Urinary bladder (tissue), 2 donors: ENCODE data around the gene NFIL3. TPM values are rescaled to one million over a fixed set of nuclear protein-coding genes. Genes with fewer than 3 reads are reported as not detected.

Experiments used
- polyA plus RNA-seq: library from polyadenylated mRNA; stranded (reverse); fragments of 200-250 nt; gene quantifications from one replicate; pipeline ENCODE4 v1.2.3, GENCODE V29; 2013
- total RNA-seq: library from RNA; depleted of rRNA; stranded (reverse); fragments of >200 nt; gene quantifications from one replicate; pipeline ENCODE4 v1.2.3, GENCODE V29; 2014
- donor health status: healthy.

NFIL3 gene
- total and polyA plus RNA-seq, 2 donors = 14.9 to 50.1 TPM

Other genes with a start within 250 kb of the NFIL3 start
- gene AUH, start 61.9 kb downstream of the NFIL3 start, total RNA-seq = 34.2 TPM
- 14.9 TPM for gene AUH, start 61.9 kb downstream of the NFIL3 start, polyA plus RNA-seq